GM23248 (cell line): Measurements from ENCODE around the gene MISP3.

Source experiments
- EZH2 ChIP-seq: fragments of 200-600 bp; sonication (generic); IDR thresholded peaks from 2 replicates; pipeline ENCODE4 v1.6.1; 2018; ENCODE audit warnings: antibody characterized with exemption, mild to moderate bottlenecking; ENCODE audit not compliant: insufficient read depth, poor library complexity, severe bottlenecking
- EZH2phosphoT487 ChIP-seq: fragments of 200-600 bp; sonication (generic); IDR thresholded peaks from 2 replicates; pipeline ENCODE4 v1.6.1; 2018; ENCODE audit warnings: antibody characterized with exemption, moderate library complexity, mild to moderate bottlenecking, low read depth; ENCODE audit not compliant: insufficient read depth

- TF ChIP-seq EZH2 = no peak
- TF ChIP-seq EZH2phosphoT487 = no peak
Observed at GRCh38 chr19:14052470-14052869, 20.1 kb upstream of the MISP3 start.
